Kidney capillary endothelial cell (primary cell): Measurements from ENCODE around the gene LTK.

Source experiments
- DNase-seq: peaks from one replicate; pipeline ENCODE4 v3.0.0-alpha.2; 2018; ENCODE audit warnings: low spot score

The LTK gene

GRCh38 chr15:41530363-41530956 is 16.8 kb upstream of the LTK start:
- no peak for DNase-seq

DNA sequence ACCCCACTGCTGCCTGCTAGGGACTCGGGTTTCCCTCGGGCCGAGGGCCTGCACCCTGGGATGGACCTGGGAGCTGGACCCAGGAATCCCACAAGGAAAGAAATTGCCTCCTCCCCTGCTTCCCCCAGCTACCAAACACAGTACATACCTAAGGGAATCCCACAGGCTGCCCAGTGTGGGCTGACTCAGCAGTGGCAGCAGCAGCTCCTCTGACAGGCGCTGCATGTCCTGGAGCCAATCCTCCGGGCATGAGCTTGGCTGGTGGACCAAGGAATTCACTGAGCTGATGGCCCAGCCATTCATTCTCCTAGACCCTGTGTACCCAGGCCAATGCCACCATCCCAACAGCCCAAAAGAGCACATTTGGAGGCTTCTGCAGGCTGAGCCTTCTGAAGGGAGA is 9.5 kb upstream of the LTK start:
- DNase-seq = no peak

DNA sequence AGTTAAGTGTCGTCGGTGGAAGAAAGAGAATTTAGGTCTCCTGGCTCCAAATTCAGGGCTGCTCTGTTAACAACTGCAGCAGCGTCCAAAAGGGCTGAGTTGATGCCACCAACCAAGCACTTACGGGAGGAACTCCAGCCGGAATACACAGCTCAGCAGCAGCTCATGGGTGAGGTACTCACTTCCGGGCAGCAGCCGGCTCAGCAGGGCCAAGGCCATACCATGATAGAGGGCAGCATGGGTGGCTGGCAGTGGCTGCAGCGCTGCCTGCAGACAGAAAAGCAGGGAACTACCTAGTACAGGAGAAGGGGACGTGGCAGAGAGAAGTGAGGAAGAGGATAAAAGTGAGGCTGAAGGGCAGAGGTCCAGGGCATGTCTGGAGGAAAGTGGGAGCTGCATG is 8.0 kb upstream of the LTK start:
- no peak for DNase-seq

DNA sequence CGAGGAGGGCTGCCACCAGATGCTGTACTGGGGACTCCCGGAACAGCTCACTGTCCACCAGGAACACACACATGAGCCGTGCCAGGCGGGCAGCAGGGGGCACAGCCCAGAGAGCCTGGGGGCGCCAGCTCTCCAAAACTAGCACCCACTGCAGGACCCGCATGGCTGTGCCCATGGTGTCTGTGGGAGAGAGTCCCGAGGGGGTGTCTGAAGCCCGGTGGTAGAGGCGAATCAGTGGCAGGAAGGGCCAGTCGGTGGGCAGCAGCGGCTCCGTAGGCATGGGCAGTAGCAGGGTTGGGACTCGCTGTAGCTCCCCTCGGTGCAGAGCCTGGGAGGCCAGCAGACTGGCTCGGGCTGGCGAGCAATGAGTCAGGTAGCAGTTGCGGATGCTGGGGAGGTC is 7.0 kb upstream of the LTK start:
- no peak for DNase-seq

DNA sequence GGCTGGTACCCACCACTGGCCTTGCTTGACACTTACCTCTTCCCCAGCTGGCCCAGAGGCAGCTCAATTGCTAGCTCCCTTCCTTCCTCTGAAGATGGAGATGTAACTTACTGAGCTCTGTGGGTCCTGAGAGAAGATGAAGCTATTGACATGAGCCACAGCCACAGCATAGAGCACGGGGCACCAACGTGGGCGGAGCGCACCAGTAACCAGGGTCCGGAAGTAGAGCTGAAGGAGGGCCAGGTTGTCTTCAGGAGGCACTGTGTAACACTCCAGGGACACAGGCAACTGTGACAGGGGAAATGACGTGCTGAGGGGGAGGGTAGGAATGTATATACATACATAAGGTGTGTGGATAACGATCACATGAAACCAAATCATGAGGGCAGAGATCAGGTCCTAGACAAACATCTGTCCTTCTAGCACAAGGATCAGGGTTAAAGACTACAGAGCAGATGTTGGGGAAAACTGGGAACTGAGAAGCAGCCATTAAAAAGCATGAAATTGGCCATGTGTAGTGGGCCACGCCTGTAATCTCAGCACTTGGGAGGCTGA is 4.3 kb upstream of the LTK start:
- no peak for DNase-seq

DNA sequence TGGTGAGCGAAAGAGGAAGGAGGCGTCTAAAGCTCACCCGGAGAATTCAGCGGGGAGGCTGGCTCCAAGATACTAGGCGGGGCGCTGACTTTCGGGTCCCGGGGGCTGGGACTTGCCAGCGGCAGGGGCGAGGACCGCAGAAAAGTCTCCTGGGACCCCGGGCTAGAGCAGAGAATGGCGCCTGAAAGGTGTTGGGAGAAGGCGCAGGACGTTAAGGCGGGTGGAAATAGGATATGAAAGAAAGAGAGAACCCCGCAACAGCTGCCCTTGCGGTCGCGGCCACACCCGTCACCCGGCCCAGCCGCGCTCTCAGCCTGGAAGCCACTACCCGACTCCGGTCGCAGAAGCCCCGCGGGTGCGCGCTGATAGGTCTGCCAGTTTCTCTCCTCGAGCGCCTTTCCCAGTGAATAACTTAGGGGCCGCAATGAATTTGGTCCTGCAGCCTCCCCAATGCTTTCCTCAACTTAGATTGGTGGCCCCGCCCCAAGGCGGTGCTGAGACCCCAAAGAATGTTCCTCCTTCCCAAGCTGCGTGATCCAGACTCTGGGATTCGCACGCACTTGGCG is 604 bp downstream of the LTK start:
- DNase-seq = no peak

DNA sequence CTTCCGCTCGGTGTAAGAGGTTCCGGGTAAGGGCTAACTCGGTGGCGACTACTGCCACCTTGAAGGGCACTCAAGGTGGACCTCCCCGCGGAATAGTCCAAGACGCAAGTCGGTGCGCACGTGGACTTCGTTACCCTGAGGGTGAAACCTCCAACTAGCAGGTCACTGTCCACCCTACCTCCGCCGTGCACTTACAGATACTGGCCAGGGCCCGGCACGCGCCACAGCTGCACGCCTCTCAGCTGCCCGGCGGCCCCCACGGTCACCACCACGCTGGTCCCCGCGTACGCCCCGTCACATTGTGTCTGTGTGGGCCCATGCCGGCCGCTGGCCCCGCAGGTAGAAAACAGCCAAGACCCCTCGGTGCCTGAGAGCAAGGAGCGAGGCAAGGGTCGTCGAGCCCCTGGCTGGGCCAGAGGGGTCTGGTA is 1.1 kb downstream of the LTK start:
- no peak for DNase-seq

GRCh38 chr15:41511899-41512369 is 1.7 kb downstream of the LTK start:
- DNase-seq = no peak

GRCh38 chr15:41511331-41511898 is 2.2 kb downstream of the LTK start:
- no peak for DNase-seq

DNA sequence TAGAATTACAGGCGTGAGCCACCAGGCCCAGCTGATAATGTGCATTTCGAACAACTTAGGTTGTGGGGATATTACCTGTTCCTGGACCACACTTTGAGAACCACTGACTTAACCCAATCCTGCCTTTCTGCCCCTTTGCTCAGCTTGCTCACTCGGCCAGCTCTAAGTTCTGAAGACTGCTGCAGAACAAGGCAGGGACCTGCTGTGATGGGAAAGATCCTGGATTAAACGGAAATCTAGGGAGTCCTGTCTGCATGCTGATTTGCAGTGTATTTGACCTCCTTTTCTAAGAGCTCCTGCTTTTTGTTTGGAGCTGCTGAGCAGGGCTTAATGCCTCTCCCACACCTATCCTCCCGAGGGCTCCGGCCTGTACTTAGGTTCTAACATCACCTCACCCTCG is 2.9 kb downstream of the LTK start:
- no peak for DNase-seq

DNA sequence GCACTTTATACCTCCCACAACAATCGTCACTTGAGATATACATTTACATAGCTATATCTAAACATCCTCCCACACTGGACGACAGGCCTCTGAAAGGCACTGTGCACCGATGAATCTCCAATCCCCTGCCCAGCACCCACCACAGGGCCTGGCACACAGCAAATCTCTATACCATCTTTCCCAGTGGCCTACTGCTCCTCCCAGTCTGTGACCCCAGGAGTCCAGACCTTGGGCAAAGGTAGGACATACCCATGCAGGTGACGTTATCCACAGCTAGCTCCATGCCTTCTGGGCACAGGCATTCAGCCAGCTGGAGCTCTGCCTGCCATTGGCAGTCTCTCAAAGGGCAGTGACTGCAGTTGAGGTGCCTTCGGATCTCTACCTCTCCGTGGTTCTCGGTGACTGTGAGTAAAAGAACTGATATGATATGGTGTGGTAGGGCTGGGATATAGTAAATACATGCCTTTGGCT is 5.8 kb downstream of the LTK start:
- DNase-seq = no peak

GRCh38 chr15:41506796-41507341 is 6.8 kb downstream of the LTK start:
- no peak for DNase-seq

DNA sequence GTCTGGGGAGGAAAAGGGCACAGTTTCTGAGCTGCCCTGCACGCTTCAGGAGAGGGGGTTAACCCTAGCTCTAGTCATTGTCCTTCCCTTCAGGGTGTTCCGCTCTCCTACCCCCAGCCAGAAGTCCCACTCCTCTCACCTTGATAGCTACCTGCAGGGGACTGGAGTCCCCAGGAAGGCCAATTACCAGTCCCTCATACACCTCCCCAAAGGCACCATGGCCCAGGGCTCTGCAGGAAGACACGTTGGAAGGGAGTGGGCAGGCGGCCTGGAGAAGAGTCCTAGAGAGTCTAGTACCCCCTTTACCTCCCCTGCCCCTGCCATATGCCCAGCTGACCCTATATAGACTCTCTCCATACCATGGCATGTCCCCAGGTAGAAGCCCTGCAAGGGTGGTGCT is 7.9 kb downstream of the LTK start:
- DNase-seq = no peak

DNA sequence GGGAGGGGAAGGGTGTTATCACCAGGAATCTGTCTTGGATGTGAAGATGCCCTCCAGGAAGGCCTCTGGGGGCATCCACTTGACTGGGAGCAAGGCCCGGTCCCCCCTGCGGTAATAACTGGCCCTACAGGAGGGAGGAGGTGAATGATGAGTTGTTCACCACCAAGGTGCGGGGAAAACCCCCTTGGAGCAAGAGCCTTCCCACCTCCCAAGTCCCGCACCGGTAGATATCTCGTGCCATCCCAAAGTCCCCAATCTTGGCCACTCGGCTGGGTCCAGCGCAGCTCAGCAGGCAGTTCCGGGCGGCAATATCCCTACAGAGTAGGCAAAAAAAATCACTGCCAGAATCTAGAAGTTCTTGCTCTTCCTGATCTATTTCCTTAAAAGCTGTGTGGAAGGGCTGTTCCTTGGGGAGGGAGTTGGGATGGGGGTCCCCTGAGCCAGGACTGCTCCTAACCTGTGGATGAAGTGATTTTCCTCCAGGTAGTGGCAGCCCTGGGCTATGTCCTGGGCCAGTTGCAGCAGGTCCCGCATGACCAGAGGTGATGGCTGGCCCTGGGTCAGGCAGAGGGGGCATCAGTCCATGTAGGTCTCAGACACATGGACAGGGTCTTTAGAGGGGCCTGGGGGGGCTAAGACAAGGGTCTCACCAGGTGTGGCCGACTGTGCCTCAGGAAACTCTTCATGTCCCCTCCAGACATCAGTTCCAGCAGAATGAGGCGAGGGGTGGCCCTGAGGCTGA is 8.7 kb downstream of the LTK start:
- DNase-seq = no peak

- no peak for DNase-seq
These were observed 10.0 kb downstream of the LTK start for GRCh38 chr15:41503669-41504010.

GRCh38 chr15:41502795-41503668 is 10.6 kb downstream of the LTK start:
- DNase-seq = no peak

DNA sequence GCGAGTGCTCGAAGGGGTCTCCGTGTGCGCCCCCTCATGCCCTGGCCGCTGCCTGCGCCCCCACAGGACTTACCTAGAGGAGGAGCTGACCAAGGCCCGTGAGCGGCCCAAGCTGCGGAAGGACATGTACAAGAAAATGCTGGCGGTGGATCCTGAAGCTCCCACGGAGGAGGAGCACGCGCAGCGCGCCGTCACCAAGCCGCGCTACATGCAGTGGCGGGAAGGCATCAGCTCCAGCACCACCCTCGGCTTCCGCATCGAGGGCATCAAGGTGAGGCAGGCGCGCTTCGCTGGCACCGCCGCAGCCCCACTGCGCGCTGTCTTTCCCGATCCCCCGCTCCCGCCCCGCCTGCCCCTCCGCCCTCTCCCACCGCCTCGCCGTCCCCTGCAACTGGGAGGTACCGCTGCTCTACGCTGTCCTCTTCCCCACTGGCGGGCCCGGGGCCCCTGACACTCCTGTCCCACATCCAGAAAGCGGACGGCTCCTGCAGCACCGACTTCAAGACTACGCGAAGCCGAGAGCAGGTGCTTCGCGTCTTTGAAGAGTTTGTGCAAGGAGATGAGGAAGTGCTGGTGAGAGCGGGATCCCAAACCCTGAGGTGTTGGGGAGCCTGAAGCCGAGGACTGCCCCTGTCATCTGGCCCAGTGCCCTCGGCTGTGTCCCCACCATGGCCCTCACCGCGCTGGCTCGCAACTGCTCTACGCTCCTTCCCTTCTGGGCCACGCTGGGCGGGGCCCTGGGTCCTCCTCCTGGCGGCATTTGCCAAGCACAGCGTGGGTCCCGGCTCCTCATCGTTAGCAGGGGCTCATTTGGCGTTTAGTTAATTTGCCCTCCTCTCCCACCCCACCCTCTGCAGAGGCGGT is 11.5 kb downstream of the LTK start:
- DNase-seq = no peak

DNA sequence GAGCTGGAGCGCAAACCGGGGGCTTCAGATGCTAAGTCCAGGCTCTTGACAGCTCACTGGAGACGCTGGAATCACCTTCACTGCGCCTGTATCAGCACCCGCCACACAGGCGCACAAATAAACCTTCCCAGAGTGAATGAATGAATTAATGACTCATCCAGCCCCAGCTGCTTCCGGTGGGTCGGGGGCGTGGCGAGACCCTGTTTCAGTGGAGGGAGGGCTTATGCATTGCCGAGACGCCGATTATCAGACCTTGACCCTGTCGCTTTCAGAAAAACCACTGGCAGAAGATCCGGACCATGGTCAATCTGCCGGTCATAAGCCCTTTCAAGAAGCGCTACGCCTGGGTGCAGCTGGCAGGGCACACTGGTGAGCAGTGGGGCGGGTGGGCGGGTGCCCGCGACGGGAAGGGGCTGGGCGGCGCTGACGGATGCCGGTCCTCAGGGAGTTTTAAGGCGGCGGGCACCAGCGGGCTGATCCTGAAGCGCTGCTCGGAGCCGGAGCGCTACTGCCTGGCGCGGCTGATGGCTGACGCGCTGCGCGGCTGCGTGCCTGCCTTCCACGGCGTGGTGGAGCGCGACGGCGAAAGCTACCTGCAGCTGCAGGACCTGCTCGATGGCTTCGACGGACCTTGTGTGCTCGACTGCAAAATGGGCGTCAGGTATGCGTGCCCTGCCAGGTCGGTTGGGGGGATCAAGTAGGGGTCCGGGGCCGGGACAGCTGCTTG is 12.3 kb downstream of the LTK start:
- no peak for DNase-seq

DNA sequence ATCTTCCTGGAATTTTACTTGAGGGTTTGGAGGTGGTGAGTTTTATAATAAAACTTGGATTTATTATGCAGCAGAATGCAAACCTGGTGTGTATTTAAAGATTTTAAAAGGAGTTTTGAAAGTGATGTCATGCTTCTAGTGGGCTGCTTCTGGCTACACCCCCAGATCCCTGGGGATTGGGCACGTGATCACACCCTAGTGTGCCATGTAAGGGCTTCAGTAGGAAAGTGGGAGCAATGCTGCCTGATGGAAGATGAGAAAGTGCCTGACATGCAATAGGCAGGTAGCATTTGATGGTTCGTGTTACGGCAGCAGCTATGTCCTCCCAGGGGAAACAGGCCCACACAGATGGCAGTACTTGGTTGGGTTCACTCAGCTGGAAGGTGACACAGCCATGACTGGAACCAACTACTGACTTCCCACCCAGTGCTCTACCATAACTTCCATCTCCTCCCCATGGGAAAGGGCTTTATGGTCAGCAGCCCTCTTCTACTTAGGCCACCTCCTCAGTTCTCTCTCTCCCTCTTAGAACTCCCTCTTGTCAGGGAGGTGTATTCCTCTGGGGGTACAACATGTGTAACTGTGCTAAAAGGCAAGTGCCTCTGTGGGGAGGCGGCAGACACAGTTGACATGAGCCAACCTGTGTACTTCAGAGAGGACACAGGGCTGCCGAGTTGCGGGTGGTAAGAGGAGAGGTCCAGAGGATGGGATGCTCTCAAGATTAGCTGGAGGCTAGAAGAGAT is 14.3 kb downstream of the LTK start:
- no peak for DNase-seq
